ENCODE data around the gene PNMA6E.

DNA sequence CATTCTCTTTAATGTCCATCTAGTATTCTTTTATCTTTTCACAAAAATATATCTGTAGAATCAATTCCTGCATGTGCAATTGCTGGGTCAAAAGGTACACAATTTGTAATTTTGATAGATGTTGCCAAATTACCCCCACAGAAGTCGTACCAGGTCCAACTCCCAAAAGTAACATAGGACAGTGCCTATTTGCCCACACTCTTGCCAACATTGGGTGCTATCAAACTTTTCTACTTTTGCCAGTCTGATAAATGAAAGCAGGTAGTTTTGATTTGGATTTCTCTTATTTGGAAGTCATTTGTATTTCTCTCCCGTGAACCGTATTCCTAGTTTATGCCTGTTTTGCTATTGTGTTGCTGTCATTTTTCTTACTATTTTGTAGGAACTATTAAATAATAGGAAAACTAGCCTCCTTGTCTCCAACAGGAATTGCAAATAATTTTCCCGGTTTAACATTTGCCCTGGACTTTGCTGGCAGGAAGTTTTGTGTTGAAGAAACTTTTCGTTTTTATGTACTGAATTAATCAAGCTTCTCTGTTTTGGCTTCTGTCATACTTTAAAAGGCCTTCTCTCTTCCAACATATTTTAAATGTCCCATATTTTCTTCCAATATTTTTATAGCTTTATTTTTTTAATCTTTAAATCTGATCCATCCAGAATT is 34.1 kb downstream of the PNMA6E start:
- no peak for TF ChIP-seq CTCF (IDR thresholded peaks at IDR 0.05)
- TF ChIP-seq ZFX (IDR thresholded peaks at IDR 0.05; ENCODE audit: borderline replicate concordance): no peak

Measured in 22Rv1 (cell line).